Thyroid gland (tissue), 4 donors: ENCODE measurements around the gene AFF2. TPM values are rescaled to one million over a fixed set of nuclear protein-coding genes. Genes with fewer than 3 reads are reported as not detected.

Source experiments
- DNase-seq, 2 donors: peaks; one replicate each; pipeline ENCODE4 v3.0.0-alpha.2; 2019
- H3K27ac ChIP-seq, 3 donors: fragments of 200-600 bp; sonication (generic); 1 replicate in 2 of 3; 2 replicates in 1 of 3; pipeline ENCODE4 v1.5.1; 2016 to 2019; ENCODE audit warnings: mild to moderate bottlenecking in 1 of 3, moderate library complexity in 1 of 3
- H3K27me3 ChIP-seq: fragments of 200-600 bp; sonication (generic); one replicate; pipeline ENCODE4 v1.5.1; 2019
- H3K36me3 ChIP-seq, 2 donors: fragments of 200-600 bp; sonication (generic); one replicate each; pipeline ENCODE4 v1.5.1; 2016 to 2019
- H3K4me1 ChIP-seq, 2 donors: fragments of 200-600 bp; sonication (generic); one replicate each; pipeline ENCODE4 v1.5.1; 2017 to 2019
- H3K4me3 ChIP-seq, 3 donors: fragments of 200-600 bp; sonication (generic); replicated peaks in 1 of 3; 1 replicate in 2 of 3; 2 replicates in 1 of 3; pipeline ENCODE4 v1.5.1; 2016; ENCODE audit warnings: mild to moderate bottlenecking in 1 of 3
- H3K9me3 ChIP-seq: fragments of 200-600 bp; sonication (generic); one replicate; pipeline ENCODE4 v1.5.1; 2017
- POLR2A ChIP-seq, 2 donors: fragments of 450-650 bp; IDR thresholded peaks; one replicate each; pipeline ENCODE4 v1.6.1; 2017; ENCODE audit warnings: antibody characterized with exemption in 2 of 2, mild to moderate bottlenecking in 2 of 2, moderate library complexity in 1 of 2
- WGBS, 2 donors: methylation state at CpG; one replicate each; pipeline ENCODE4 v1.1.5; 2017; 5-methylcytosine and 5-hydroxymethylcytosine counted together
- intact Hi-C: fragments of 100-400 bp; cut with DNase I; formaldehyde crosslinking; loops from one replicate; pipeline ENCODE4 v1.15.1; 2023
- total RNA-seq, 4 donors: library from RNA; depleted of rRNA; stranded (reverse); fragments of >200 nt; gene quantifications; one replicate each; pipeline ENCODE4 v1.2.3, GENCODE V29; 2016
- TF ChIP-seq, protein P1 (sequence below), 6 experiments: fragments of 200-600 bp in 3 of 6; fragments of 450-650 bp in 3 of 6; sonication (generic) in 3 of 6; IDR thresholded peaks; one replicate each; pipeline ENCODE4 v1.5.1; 2016 to 2019; ENCODE audit warnings: antibody characterized with exemption in 6 of 6, mild to moderate bottlenecking in 2 of 6, inconsistent platforms in 1 of 6, moderate library complexity in 1 of 6

The AFF2 gene
- total RNA-seq = 1 to 10 TPM; 3.7 to 6.5 (median 4.4) TPM

DNA sequence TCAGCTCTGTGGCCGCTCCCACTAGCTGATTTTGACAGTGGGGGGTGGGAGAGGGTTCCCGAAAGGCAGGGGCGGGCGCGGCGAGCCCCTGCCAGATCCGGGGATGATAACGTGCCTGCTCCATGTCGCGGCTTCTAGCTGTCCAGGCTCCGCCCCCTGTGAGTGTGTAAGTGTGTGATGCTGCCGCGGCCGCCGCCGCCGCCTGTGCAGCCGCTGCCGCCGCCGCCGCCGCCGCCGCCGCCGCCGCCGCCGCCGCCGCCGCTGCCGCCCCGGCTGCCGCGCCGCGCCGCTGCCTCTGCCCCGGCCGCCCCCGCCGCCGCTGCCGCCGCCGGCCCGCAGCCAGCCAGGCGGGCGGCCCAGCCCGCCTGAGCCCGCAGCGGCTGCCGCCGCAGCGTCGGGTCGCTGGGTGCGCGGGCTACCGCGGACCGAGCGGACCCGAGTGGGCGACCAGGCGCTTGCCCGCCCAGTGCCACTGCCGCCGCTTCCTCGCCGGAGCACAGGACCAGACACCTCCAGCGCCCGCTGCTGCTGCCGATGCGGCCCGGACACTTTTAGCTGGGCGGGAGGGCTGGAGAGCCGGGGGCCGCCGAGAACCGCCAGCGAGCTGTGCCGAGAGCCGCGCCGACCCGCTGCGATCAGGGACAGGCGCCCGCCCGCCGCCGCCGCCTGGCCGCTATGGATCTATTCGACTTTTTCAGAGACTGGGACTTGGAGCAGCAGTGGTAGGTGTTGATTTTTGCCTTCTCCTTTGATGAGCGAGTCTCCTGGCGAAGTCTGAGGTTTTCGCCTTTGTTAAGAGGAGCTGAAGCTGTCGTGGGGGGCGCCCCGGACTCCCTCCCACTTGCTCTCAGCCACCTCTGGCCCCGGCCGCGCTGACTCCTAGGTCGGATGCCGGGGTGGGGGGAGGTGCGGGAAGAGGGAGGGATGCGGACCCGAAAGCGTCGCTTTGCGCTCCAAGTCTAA, at the start of gene AFF2:
TSS of gene AFF2 (plus strand) at position 195 of the 963 bp plus-strand sequence. CDS start at position 676, 481 bp downstream.
- no CpG with 5 or more reads among the region's 115 CpGs for WGBS, 2 donors
- Histone ChIP-seq H3K9me3 (no peaks in the 10 kb centered on the region), H3K4me3 (peak within 1 kb of the TSS in 2 of 3 donors; percentile 5 to 21), H3K27me3 (peaks cover 6% of the 10 kb centered on the region), H3K4me1 (peaks cover 0 to 8% of the 10 kb centered on the region in 2 donors), H3K36me3 (no peaks in the 10 kb centered on the region), H3K27ac (no peak within 1 kb of the TSS)
- TF ChIP-seq POLR2A (IDR thresholded peaks at IDR 0.05) = no peak
- TF ChIP-seq, protein P1, sequence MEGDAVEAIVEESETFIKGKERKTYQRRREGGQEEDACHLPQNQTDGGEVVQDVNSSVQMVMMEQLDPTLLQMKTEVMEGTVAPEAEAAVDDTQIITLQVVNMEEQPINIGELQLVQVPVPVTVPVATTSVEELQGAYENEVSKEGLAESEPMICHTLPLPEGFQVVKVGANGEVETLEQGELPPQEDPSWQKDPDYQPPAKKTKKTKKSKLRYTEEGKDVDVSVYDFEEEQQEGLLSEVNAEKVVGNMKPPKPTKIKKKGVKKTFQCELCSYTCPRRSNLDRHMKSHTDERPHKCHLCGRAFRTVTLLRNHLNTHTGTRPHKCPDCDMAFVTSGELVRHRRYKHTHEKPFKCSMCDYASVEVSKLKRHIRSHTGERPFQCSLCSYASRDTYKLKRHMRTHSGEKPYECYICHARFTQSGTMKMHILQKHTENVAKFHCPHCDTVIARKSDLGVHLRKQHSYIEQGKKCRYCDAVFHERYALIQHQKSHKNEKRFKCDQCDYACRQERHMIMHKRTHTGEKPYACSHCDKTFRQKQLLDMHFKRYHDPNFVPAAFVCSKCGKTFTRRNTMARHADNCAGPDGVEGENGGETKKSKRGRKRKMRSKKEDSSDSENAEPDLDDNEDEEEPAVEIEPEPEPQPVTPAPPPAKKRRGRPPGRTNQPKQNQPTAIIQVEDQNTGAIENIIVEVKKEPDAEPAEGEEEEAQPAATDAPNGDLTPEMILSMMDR (IDR thresholded peaks at IDR 0.05) = no peak
- intact Hi-C loops = no loop called here
- peak; percentile 36 to 41 for DNase-seq

DNA sequence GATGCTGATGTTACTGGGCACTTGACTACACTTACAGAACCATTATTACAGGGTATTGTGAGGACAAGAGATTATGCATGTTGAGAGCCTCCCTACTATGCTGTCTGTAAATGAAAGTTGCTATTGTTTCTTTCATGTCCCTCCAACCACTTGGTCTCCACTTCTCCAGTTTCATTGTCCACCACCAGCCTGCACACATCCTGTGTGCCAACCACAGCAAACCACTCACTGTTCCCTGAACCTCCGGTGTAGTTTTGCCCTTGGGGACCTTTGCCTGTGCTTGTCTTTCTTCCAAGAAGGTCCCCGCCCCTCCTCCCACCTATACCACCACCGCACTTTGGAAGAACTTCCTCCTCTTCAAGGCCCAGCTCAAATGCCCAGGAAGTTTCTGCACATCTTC, 43.1 kb upstream of the AFF2 start:
- H3K27ac ChIP-seq = no peak overlapping the region
- H3K4me1 ChIP-seq = no peaks in the 10 kb centered on the region
- DNase-seq = no peak
- 75 to 77% methylated on average over 3 of the region's 3 CpGs for WGBS, 2 donors
- H3K36me3 ChIP-seq = no peaks in the 10 kb centered on the region
- H3K4me3 ChIP-seq = no peak overlapping the region
- H3K9me3 ChIP-seq = no peaks in the 10 kb centered on the region
- intact Hi-C loops = no loop called here
- no peaks in the 10 kb centered on the region for H3K27me3 ChIP-seq
- TF ChIP-seq POLR2A (IDR thresholded peaks at IDR 0.05) = no peak
- TF ChIP-seq, protein P1 (IDR thresholded peaks at IDR 0.05) = no peak

DNA sequence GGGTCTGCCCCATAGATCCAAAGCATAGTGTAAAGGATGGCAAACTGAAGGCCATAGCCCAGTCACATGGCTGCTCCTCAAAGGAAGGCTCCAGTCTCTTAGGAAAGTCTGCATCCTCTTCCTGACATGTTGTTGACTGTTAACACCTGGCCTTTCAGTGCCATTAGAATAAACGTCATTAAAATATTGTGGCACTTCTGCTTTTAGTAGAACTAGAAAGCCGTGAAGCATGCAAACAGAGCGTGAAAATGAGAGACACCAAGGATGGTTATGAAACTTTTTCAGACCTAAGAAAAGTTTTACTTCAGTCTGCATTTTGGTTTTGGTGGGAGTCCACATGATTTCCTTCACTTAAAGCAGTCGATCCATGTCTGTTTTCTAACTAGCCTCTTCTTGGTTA, 41.1 kb upstream of the AFF2 start:
- Histone ChIP-seq H3K9me3 (no peaks in the 10 kb centered on the region), H3K4me3 (no peak overlapping the region), H3K36me3 (no peaks in the 10 kb centered on the region), H3K27me3 (no peaks in the 10 kb centered on the region), H3K4me1 (no peaks in the 10 kb centered on the region), H3K27ac (no peak overlapping the region)
- WGBS, 2 donors = 75 to 80% methylated on average over 4 of the region's 4 CpGs
- no peak for TF ChIP-seq POLR2A (IDR thresholded peaks at IDR 0.05)
- TF ChIP-seq, protein P1 (IDR thresholded peaks at IDR 0.05) = no peak
- intact Hi-C loops = no loop called here
- no peak for DNase-seq

DNA sequence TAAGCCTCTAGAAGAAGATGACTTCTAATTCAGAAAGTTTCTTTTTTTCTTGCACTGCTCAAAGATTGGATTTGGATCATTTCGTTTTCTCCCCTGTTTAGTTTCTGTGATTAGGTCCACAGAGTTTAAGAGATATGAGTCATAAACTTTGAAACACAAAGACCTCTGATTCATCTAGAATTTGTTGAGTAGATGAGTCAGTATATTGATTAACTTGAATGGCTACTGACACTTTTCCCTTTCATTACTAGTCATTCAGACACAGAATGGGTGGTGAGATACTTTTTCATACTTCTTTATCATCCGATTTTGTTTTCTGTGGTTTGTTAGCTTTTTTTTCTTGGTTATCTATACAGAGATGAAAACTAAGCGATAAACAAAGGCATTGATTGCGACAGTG, 34.1 kb upstream of the AFF2 start:
- WGBS, 2 donors = 81 to 88% methylated on average over 4 of the region's 4 CpGs
- intact Hi-C loops = no loop called here
- H3K36me3 ChIP-seq = no peaks in the 10 kb centered on the region

More for the DNA sequence above, 34.1 kb upstream of the AFF2 start:
- no peak for TF ChIP-seq POLR2A (IDR thresholded peaks at IDR 0.05)
- TF ChIP-seq, protein P1 (IDR thresholded peaks at IDR 0.05) = no peak
- H3K9me3 ChIP-seq = no peaks in the 10 kb centered on the region
- DNase-seq = no peak
- H3K4me3 ChIP-seq = no peak overlapping the region
- no peaks in the 10 kb centered on the region for H3K4me1 ChIP-seq
- no peak overlapping the region for H3K27ac ChIP-seq
- H3K27me3 ChIP-seq = no peaks in the 10 kb centered on the region
